GM19035 (cell line): ENCODE measurements around the gene NT5DC3.

Source experiments
- ATAC-seq: cut with Tn5 transposase; IDR thresholded peaks from one replicate; pipeline ENCODE4 v1.9.1; 2021; ENCODE audit not compliant: unreplicated experiment

The NT5DC3 gene

GRCh38 chr12:103840876-103841689, at the start of gene NT5DC3:
Gene NT5DC3, minus strand, starts transcription at chr12:103841234. Its CDS starts 78 bp downstream, at chr12:103841156.
- ATAC-seq, result peak; percentile 81

GRCh38 chr12:103887738-103888137, 46.7 kb upstream of the NT5DC3 start:
- no peak for ATAC-seq

- no peak for ATAC-seq
Measured at GRCh38 chr12:103886195-103886797, 45.3 kb upstream of the NT5DC3 start.

- no peak for ATAC-seq
Measured at GRCh38 chr12:103884316-103884715, 43.3 kb upstream of the NT5DC3 start.

GRCh38 chr12:103883908-103884307, 42.9 kb upstream of the NT5DC3 start:
- ATAC-seq, result no peak

- ATAC-seq, result no peak
Measured at GRCh38 chr12:103882861-103883596, 42.0 kb upstream of the NT5DC3 start.

GRCh38 chr12:103881261-103881660, 40.2 kb upstream of the NT5DC3 start:
- ATAC-seq, result no peak

GRCh38 chr12:103880299-103881142, 39.5 kb upstream of the NT5DC3 start:
- no peak for ATAC-seq

GRCh38 chr12:103879878-103880277, 38.8 kb upstream of the NT5DC3 start:
- ATAC-seq, result no peak

- ATAC-seq, result no peak
Measured at GRCh38 chr12:103879048-103879692, 38.1 kb upstream of the NT5DC3 start.

- no peak for ATAC-seq
Measured at GRCh38 chr12:103877934-103878510, 37.0 kb upstream of the NT5DC3 start.

- ATAC-seq, result no peak
Measured at GRCh38 chr12:103877288-103877687, 36.3 kb upstream of the NT5DC3 start.

GRCh38 chr12:103875666-103876065, 34.6 kb upstream of the NT5DC3 start:
- ATAC-seq, result no peak

- ATAC-seq, result no peak
Measured at GRCh38 chr12:103868215-103868614, 27.2 kb upstream of the NT5DC3 start.

GRCh38 chr12:103865151-103865730, 24.2 kb upstream of the NT5DC3 start:
- no peak for ATAC-seq

GRCh38 chr12:103864710-103865109, 23.7 kb upstream of the NT5DC3 start:
- no peak for ATAC-seq

- ATAC-seq, result no peak
Measured at GRCh38 chr12:103858953-103859601, 18.0 kb upstream of the NT5DC3 start.

GRCh38 chr12:103858335-103858734, 17.3 kb upstream of the NT5DC3 start:
- no peak for ATAC-seq

- ATAC-seq, result no peak
Measured at GRCh38 chr12:103857164-103857563, 16.1 kb upstream of the NT5DC3 start.
